HG03571 (cell line): ENCODE measurements around the gene GPC5.

Source experiments
- ATAC-seq: cut with Tn5 transposase; IDR thresholded peaks from one replicate; pipeline ENCODE4 v1.9.1; 2021; ENCODE audit not compliant: unreplicated experiment

The GPC5 gene

GRCh38 chr13:91450913-91451312, 52.5 kb downstream of the GPC5 start:
- no peak for ATAC-seq

GRCh38 chr13:91454666-91455065, 56.2 kb downstream of the GPC5 start:
- no peak for ATAC-seq

- no peak for ATAC-seq
These were observed 58.4 kb downstream of the GPC5 start for GRCh38 chr13:91456837-91457236.

- no peak for ATAC-seq
These were observed 61.1 kb downstream of the GPC5 start for GRCh38 chr13:91459485-91459884.

GRCh38 chr13:91464336-91464735, 65.9 kb downstream of the GPC5 start:
- ATAC-seq, result no peak

- ATAC-seq, result no peak
These were observed 68.8 kb downstream of the GPC5 start for GRCh38 chr13:91467236-91467635.

GRCh38 chr13:91468301-91468700, 69.9 kb downstream of the GPC5 start:
- ATAC-seq, result no peak

- ATAC-seq, result no peak
These were observed 71.7 kb downstream of the GPC5 start for GRCh38 chr13:91470084-91470621.

- ATAC-seq, result no peak
These were observed 72.3 kb downstream of the GPC5 start for GRCh38 chr13:91470681-91471080.

GRCh38 chr13:91482427-91482826, 84.0 kb downstream of the GPC5 start:
- ATAC-seq, result no peak

- ATAC-seq, result no peak
These were observed 93.6 kb downstream of the GPC5 start for GRCh38 chr13:91491980-91492379.

GRCh38 chr13:91493442-91493841, 95.0 kb downstream of the GPC5 start:
- ATAC-seq, result no peak

GRCh38 chr13:91498298-91498697, 99.9 kb downstream of the GPC5 start:
- no peak for ATAC-seq

- ATAC-seq, result no peak
These were observed 105.8 kb downstream of the GPC5 start for GRCh38 chr13:91504216-91504615.

- ATAC-seq, result no peak
These were observed 108.3 kb downstream of the GPC5 start for GRCh38 chr13:91506759-91507158.

- ATAC-seq, result no peak
These were observed 111.6 kb downstream of the GPC5 start for GRCh38 chr13:91510058-91510457.

- no peak for ATAC-seq
These were observed 115.4 kb downstream of the GPC5 start for GRCh38 chr13:91513790-91514189.

GRCh38 chr13:91516799-91517198, 118.4 kb downstream of the GPC5 start:
- no peak for ATAC-seq

GRCh38 chr13:91520952-91521351, 122.5 kb downstream of the GPC5 start:
- no peak for ATAC-seq

- ATAC-seq, result no peak
These were observed 124.7 kb downstream of the GPC5 start for GRCh38 chr13:91523116-91523515.

GRCh38 chr13:91526543-91527033, 128.2 kb downstream of the GPC5 start:
- no peak for ATAC-seq

GRCh38 chr13:91529739-91530482, 131.5 kb downstream of the GPC5 start:
- ATAC-seq, result no peak

- no peak for ATAC-seq
These were observed 133.2 kb downstream of the GPC5 start for GRCh38 chr13:91531646-91532045.
